Measurements from ENCODE around the gene TOX2. TPM values are rescaled to one million over a fixed set of nuclear protein-coding genes. Genes with fewer than 3 reads are reported as not detected.

Gene TOX2
- total RNA-seq, 3 donors from 2014 or later (not counting 1 experiment from before 2014, with no cell fraction given) = 0.93 to 1.8 (median 1.2) TPM

- Mint-ChIP-seq H3K4me3 (no peak overlapping the region), H3K36me3 (peaks cover 7% of the 10 kb centered on the region), H3K27me3 (ENCODE audit: low read depth in 2 of 2) (peaks cover 60 to 69% of the 10 kb centered on the region in 2 donors), H3K4me1 (peaks cover 37 to 45% of the 10 kb centered on the region in 2 donors), H3K9me3 (no peaks in the 10 kb centered on the region), H3K27ac (no peak overlapping the region)
- H3K4me1 ChIP-seq (ENCODE audit: control insufficient read depth, insufficient read depth, low read length) = peaks cover 27% of the 10 kb centered on the region
- no peak for DNase-seq
- H3K4me3 ChIP-seq (ENCODE audit: low read length) = no peak overlapping the region
- H3K9me3 ChIP-seq (ENCODE audit: control insufficient read depth, insufficient read depth, low read length) = peaks cover 3% of the 10 kb centered on the region
- 92% methylated on average over 9 of the region's 9 CpGs for WGBS (ENCODE audit: insufficient coverage)
- H3K27ac ChIP-seq (ENCODE audit: low read length) = no peak overlapping the region
- TF ChIP-seq CTCF (IDR thresholded peaks at IDR 0.05) = no peak
- ATAC-seq = no peak
- intact Hi-C loops (cut with micrococcal nuclease) = loop anchor here (2.0 kb wide), 2 partner anchors 27 to 35 kb away; no protein-coding TSS in a partner anchor
- H3K27me3 ChIP-seq (ENCODE audit: control insufficient read depth, insufficient read depth, low read length) = peaks cover 26% of the 10 kb centered on the region
- no peaks in the 10 kb centered on the region for H3K36me3 ChIP-seq (ENCODE audit: control insufficient read depth, insufficient read depth, low read length)
These were observed 71.1 kb downstream of the TOX2 start for GRCh38 chr20:43985608-43986316.

GRCh38 chr20:43987018-43987417 is 72.4 kb downstream of the TOX2 start:
- no peak for ATAC-seq

GRCh38 chr20:43987531-43987930 is 72.9 kb downstream of the TOX2 start:
- H3K36me3 Mint-ChIP-seq = peaks cover 7% of the 10 kb centered on the region
- H3K4me1 Mint-ChIP-seq = peaks cover 31 to 33% of the 10 kb centered on the region in 2 donors
- no peak overlapping the region for H3K4me3 Mint-ChIP-seq
- intact Hi-C loops (cut with micrococcal nuclease) = no loop called here
- Histone ChIP-seq H3K9me3 (ENCODE audit: control insufficient read depth, insufficient read depth, low read length) (peaks cover 3% of the 10 kb centered on the region), H3K4me1 (ENCODE audit: control insufficient read depth, insufficient read depth, low read length) (peaks cover 27% of the 10 kb centered on the region), H3K4me3 (ENCODE audit: low read length) (no peak overlapping the region), H3K36me3 (ENCODE audit: control insufficient read depth, insufficient read depth, low read length) (no peaks in the 10 kb centered on the region), H3K27ac (ENCODE audit: low read length) (no peak overlapping the region), H3K27me3 (ENCODE audit: control insufficient read depth, insufficient read depth, low read length) (peaks cover 18% of the 10 kb centered on the region)
- peaks cover 44 to 53% of the 10 kb centered on the region in 2 donors for H3K27me3 Mint-ChIP-seq (ENCODE audit: low read depth in 2 of 2)
- H3K27ac Mint-ChIP-seq = no peak overlapping the region
- ATAC-seq (no peak), DNase-seq (no peak)
- H3K9me3 Mint-ChIP-seq = no peaks in the 10 kb centered on the region
- no peak for TF ChIP-seq CTCF (IDR thresholded peaks at IDR 0.05)
- 92% methylated on average over 3 of the region's 4 CpGs for WGBS (ENCODE audit: insufficient coverage)

More at GRCh38 chr20:43987018-43987417, 72.4 kb downstream of the TOX2 start:
- no peak overlapping the region for H3K4me3 ChIP-seq (ENCODE audit: low read length)
- H3K27ac ChIP-seq (ENCODE audit: low read length) = no peak overlapping the region
- Mint-ChIP-seq H3K27me3 (ENCODE audit: low read depth in 2 of 2) (peaks cover 49 to 58% of the 10 kb centered on the region in 2 donors), H3K4me3 (no peak overlapping the region), H3K9me3 (no peaks in the 10 kb centered on the region), H3K27ac (no peak overlapping the region), H3K36me3 (peaks cover 7% of the 10 kb centered on the region), H3K4me1 (peaks cover 36 to 38% of the 10 kb centered on the region in 2 donors)
- peaks cover 22% of the 10 kb centered on the region for H3K27me3 ChIP-seq (ENCODE audit: control insufficient read depth, insufficient read depth, low read length)
- H3K9me3 ChIP-seq (ENCODE audit: control insufficient read depth, insufficient read depth, low read length) = peaks cover 3% of the 10 kb centered on the region
- TF ChIP-seq CTCF (IDR thresholded peaks at IDR 0.05) = no peak
- intact Hi-C loops (cut with micrococcal nuclease) = no loop called here
- WGBS (ENCODE audit: insufficient coverage) = no CpG with 5 or more reads among the region's 1 CpG
- no peak for DNase-seq
- peaks cover 27% of the 10 kb centered on the region for H3K4me1 ChIP-seq (ENCODE audit: control insufficient read depth, insufficient read depth, low read length)
- no peaks in the 10 kb centered on the region for H3K36me3 ChIP-seq (ENCODE audit: control insufficient read depth, insufficient read depth, low read length)
